GM12878 (cell line): ENCODE data around the gene ERC1. TPM values are rescaled to one million over a fixed set of nuclear protein-coding genes. Genes with fewer than 3 reads are reported as not detected.
A peak's percentile ranks its signal among the peaks of the same experiment; 100 is the strongest.

Experiments used
- ATAC-seq: fragments of 200-7000 bp; cut with Tn5 transposase; 3 replicates; pipeline ENCODE4 v1.9.1; 2020; ENCODE audit warnings: mild to moderate bottlenecking, moderate library complexity
- BruUV-seq: library from RNA; stranded (reverse); fragments of 400-500 nt; replicated peaks from 2 replicates; lab custom pipeline; 2021; lab: Mats Ljungman, UMichigan
- CTCF ChIA-PET: fragments of 300-600 bp; sonication (Branson Sonifier 250); formaldehyde crosslinking; extraction: SDS; loops from one replicate; lab custom pipeline; 2021; ENCODE audit warnings: inconsistent platforms; lab: Yijun Ruan, JAX
- POLR2A ChIA-PET: fragments of 350-600 bp; formaldehyde crosslinking; extraction: SDS; loops from one replicate; lab custom pipeline; 2021; ENCODE audit warnings: inconsistent platforms; lab: Charles Lee
- RAD21 ChIA-PET: fragments of 300-600 bp; sonication (Branson Sonifier 250); formaldehyde crosslinking; loops from one replicate; lab custom pipeline; 2023; ENCODE audit warnings: antibody characterized with exemption; ENCODE audit not compliant: unreplicated experiment; lab: Charles Lee
- SMC1A ChIA-PET: fragments of 300-600 bp; sonication (Branson Sonifier 250); formaldehyde crosslinking; loops from one replicate; lab custom pipeline; 2023; ENCODE audit not compliant: unreplicated experiment, uncharacterized antibody; lab: Charles Lee
- DNase-seq: peaks from one replicate; pipeline ENCODE4 v3.0.0-alpha.2; 2011; ENCODE audit warnings: low read depth, low spot score
- FAIRE-seq: peaks from 3 replicates; lab custom pipeline; 2011; peaks lifted over from hg19 to GRCh38; lab: Jason Lieb, UNC
- H2AFZ ChIP-seq: 2 replicates; pipeline ENCODE4 v1.6.0; 2011; ENCODE audit warnings: low read depth, low read length, control low read depth; ENCODE audit not compliant: control insufficient read depth
- H3K27ac ChIP-seq: 2 replicates; pipeline ENCODE4 v1.5.1; 2011; ENCODE audit warnings: control low read depth; ENCODE audit not compliant: control insufficient read depth, insufficient read depth
- H3K27me3 ChIP-seq, 2 experiments: replicated peaks in 1 of 2; 2 replicates each; pipeline versions ENCODE4 v1.6.0 to v1.6.1; 2011; ENCODE audit warnings: low read length in 1 of 2; ENCODE audit not compliant: control insufficient read depth in 2 of 2, insufficient read depth in 2 of 2
- H3K36me3 ChIP-seq, 2 experiments: 2 replicates each; pipeline ENCODE4 v1.5.1; 2011; ENCODE audit warnings: low read length in 1 of 2; ENCODE audit not compliant: control insufficient read depth in 2 of 2, insufficient read depth in 2 of 2
- H3K4me1 ChIP-seq: 2 replicates; pipeline ENCODE4 v1.6.1; 2011; ENCODE audit warnings: mild to moderate bottlenecking, low read length, moderate library complexity, mixed read lengths; ENCODE audit not compliant: control insufficient read depth, insufficient read depth
- H3K4me2 ChIP-seq: 2 replicates; pipeline ENCODE4 v1.6.0; 2011; ENCODE audit warnings: control low read depth; ENCODE audit not compliant: control insufficient read depth, insufficient read depth
- H3K4me3 ChIP-seq: fragments of 200-600 bp; sonication (generic); 2 replicates; pipeline ENCODE4 v1.5.1; 2016
- H3K79me2 ChIP-seq: 2 replicates; pipeline ENCODE4 v1.6.0; 2011; ENCODE audit warnings: low read length; ENCODE audit not compliant: control insufficient read depth, insufficient read depth
- H3K9ac ChIP-seq: 2 replicates; pipeline ENCODE4 v1.8.0; 2011; ENCODE audit warnings: low read length, control low read depth, mixed read lengths; ENCODE audit not compliant: control insufficient read depth, insufficient read depth
- H3K9me3 ChIP-seq: replicated peaks from 3 replicates; pipeline ENCODE4 v1.5.1; 2011; ENCODE audit warnings: mild to moderate bottlenecking, low read length; ENCODE audit not compliant: control insufficient read depth, insufficient read depth
- H4K20me1 ChIP-seq: 2 replicates; pipeline ENCODE4 v1.6.0; 2011; ENCODE audit not compliant: control insufficient read depth, insufficient read depth
- ASH2L ChIP-seq: fragments of 300-600, 200-600 bp; sonication (generic); IDR thresholded peaks from 2 replicates; pipeline ENCODE4 v1.6.1; 2017; ENCODE audit warnings: low read depth, mild to moderate bottlenecking, borderline replicate concordance
- BCL11A ChIP-seq: IDR thresholded peaks from 2 replicates; pipeline ENCODE4 v1.6.1; 2011; ENCODE audit warnings: low read depth, low read length
- BRCA1 ChIP-seq: IDR thresholded peaks from 2 replicates; pipeline ENCODE4 v1.6.1; 2011; ENCODE audit warnings: low read depth, low read length, improper control_type of control experiment
- CUX1 ChIP-seq: IDR thresholded peaks from 2 replicates; pipeline ENCODE4 v1.6.1; 2012; ENCODE audit warnings: improper control_type of control experiment, low read depth, low read length; ENCODE audit not compliant: insufficient replicate concordance
- EGR1 ChIP-seq, 2 experiments: IDR thresholded peaks; 1 replicate in 1 of 2; 2 replicates in 1 of 2; pipeline ENCODE4 v1.6.1; 2011 to 2012; ENCODE audit warnings: low read depth in 2 of 2, low read length in 2 of 2, borderline replicate concordance in 1 of 2, mild to moderate bottlenecking in 1 of 2, moderate library complexity in 1 of 2
- EP300 ChIP-seq, 2 experiments: fragments of 150-350 bp in 1 of 2; IDR thresholded peaks; 2 replicates each; pipeline ENCODE4 v1.6.1; 2011 to 2012; ENCODE audit warnings: low read depth in 2 of 2, low read length in 2 of 2, borderline replicate concordance in 1 of 2, improper control_type of control experiment in 1 of 2, inconsistent platforms in 1 of 2; ENCODE audit not compliant: control insufficient read depth in 1 of 2
- PRDM15 ChIP-seq: fragments of 450-650 bp; formaldehyde crosslinking; IDR thresholded peaks from 2 replicates; pipeline ENCODE4 v1.4.0; 2020; ENCODE audit warnings: mild to moderate bottlenecking, moderate library complexity
- TBL1XR1 ChIP-seq: IDR thresholded peaks from 2 replicates; pipeline ENCODE4 v1.6.1; 2012; ENCODE audit warnings: low read depth, low read length, improper control_type of control experiment
- TCF12 ChIP-seq: IDR thresholded peaks from 2 replicates; pipeline ENCODE4 v1.6.1; 2011; ENCODE audit warnings: low read depth, mild to moderate bottlenecking, low read length
- WGBS: methylation state at CpG from one replicate; pipeline ENCODE4 v1.1.6; 2016; ENCODE audit warnings: low lambda C conversion rate; ENCODE audit not compliant: insufficient replicate concordance, insufficient coverage; ENCODE audit errors: missing lambda C conversion rate; 5-methylcytosine and 5-hydroxymethylcytosine counted together
- in situ Hi-C: fragments of 300-500 bp; cut with MboI; formaldehyde crosslinking; loops from 9 replicates; pipeline ENCODE4 v1.14.3; 2018; ENCODE audit warnings: mixed read lengths
- intact Hi-C: fragments of 100-400 bp; cut with micrococcal nuclease; formaldehyde crosslinking; loops from one replicate; pipeline ENCODE4 v1.14.2; 2022; ENCODE audit not compliant: unreplicated experiment
- polyA plus RNA-seq, 11 experiments: library from polyadenylated mRNA; depleted of rRNA in 4 of 11; unstranded in 6 of 11; stranded (reverse) in 5 of 11; fragments of >200 nt; fragmentation: Nextera tagmentation in 4 of 11; fragmentation: Illumina TruSeq in 1 of 11; extraction: Ambion mirVana in 4 of 11; extraction: Trizol in 1 of 11; gene quantifications; 1 replicate in 1 of 11; 2 replicates in 10 of 11; pipeline versions ENCODE4 v1.2.1 to v1.2.3, GENCODE V29; 2011 to 2016; ENCODE audit warnings: inconsistent platforms in 2 of 11, missing spikeins in 2 of 11, low read depth in 1 of 11
- total RNA-seq, 4 experiments: library from RNA; depleted of rRNA in 3 of 4; stranded (reverse); fragments of >200 nt in 3 of 4; fragmentation: Illumina TruSeq in 1 of 4; extraction: Trizol in 1 of 4; gene quantifications; 2 replicates each; pipeline versions ENCODE4 v1.2.1 to v1.2.3, GENCODE V29; 2013 to 2021
- TF ChIP-seq, protein P1 (sequence below): fragments of 450-650 bp; IDR thresholded peaks from 2 replicates; pipeline ENCODE4 v1.6.1; 2016; ENCODE audit warnings: mild to moderate bottlenecking

Gene ERC1
- total and polyA plus RNA-seq, 10 of the 15 experiments (the other 5 are each of a cell fraction or from before 2014, with no cell fraction given): 0.75 to 8.0 (median 5.0) TPM

DNA sequence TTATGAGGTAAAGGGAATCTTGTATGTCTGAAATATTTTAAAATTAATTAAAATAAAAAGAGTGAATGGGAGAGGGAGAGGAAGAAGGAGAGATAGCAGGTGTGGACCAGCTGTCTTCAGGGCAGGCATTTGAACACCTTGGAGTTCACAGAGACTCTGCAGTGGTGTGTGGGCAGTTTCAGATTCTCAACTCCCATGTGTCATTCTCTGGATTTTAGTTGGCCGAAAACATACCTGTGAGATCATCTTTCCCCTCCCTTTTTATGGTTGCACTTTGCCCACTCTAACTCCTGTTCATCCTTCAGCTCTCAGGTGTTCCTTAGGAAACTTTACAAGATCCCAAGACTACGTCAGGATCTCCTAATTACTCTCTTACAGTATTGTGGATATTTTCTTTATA, 108.1 kb downstream of the ERC1 start:
- WGBS: 18% methylated on average over 2 of the region's 2 CpGs
- no peak for TF ChIP-seq PRDM15 (CRISPR knock-in tag)
- TF ChIP-seq EGR1 (IDR thresholded peaks at IDR 0.05; ENCODE audit: borderline replicate concordance in 1 of 2, low read depth in 2 of 2, low read length in 2 of 2): 0 out of 3 replicates have a peak, but pooled peaks of 1 of the 2 experiments have one; percentile 29
- TF ChIP-seq CUX1: no peak
- TF ChIP-seq BRCA1: no peak
- peak; percentile 44 to 73; a peak in 3 of 4 replicates for TF ChIP-seq EP300 (IDR thresholded peaks at IDR 0.05; ENCODE audit: borderline replicate concordance in 1 of 2, control insufficient read depth in 1 of 2, low read depth in 2 of 2, low read length in 2 of 2)
- TF ChIP-seq, protein P1, sequence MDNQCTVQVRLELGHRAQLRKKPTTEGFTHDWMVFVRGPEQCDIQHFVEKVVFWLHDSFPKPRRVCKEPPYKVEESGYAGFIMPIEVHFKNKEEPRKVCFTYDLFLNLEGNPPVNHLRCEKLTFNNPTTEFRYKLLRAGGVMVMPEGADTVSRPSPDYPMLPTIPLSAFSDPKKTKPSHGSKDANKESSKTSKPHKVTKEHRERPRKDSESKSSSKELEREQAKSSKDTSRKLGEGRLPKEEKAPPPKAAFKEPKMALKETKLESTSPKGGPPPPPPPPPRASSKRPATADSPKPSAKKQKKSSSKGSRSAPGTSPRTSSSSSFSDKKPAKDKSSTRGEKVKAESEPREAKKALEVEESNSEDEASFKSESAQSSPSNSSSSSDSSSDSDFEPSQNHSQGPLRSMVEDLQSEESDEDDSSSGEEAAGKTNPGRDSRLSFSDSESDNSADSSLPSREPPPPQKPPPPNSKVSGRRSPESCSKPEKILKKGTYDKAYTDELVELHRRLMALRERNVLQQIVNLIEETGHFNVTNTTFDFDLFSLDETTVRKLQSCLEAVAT: no peak
- no peak for TF ChIP-seq ASH2L
- TF ChIP-seq TBL1XR1: no peak
- TF ChIP-seq TCF12: peak; percentile 95
- peak; percentile 72; the same call in 1 of the 2 replicates for TF ChIP-seq BCL11A

More for the DNA sequence above, 108.1 kb downstream of the ERC1 start:
- SMC1A ChIA-PET: interaction anchor here (0.9 to 1.7 kb wide), 5 partner anchors 9 to 692 kb away, joined by 3 to 6 read pairs (median 3); no protein-coding TSS in a partner anchor
- Histone ChIP-seq H3K9ac (no peak overlapping the region), H4K20me1 (no peaks in the 10 kb centered on the region), H3K4me1 (peaks cover 27% of the 10 kb centered on the region), H3K9me3 (no peaks in the 10 kb centered on the region), H3K79me2 (no peaks in the 10 kb centered on the region), H2AFZ (no peak overlapping the region), H3K4me3 (no peak overlapping the region), H3K4me2 (peak overlapping the region; percentile 81), H3K27ac (peak overlapping the region; percentile 68), H3K27me3 (no peaks in the 10 kb centered on the region), H3K36me3 (no peaks in the 10 kb centered on the region)
- no peak for FAIRE-seq
- POLR2A ChIA-PET: no interaction called here
- in situ Hi-C loops (loop anchor here (5.0 kb wide), 1 partner anchor 532 kb away; no protein-coding TSS in a partner anchor), intact Hi-C loops (no loop called here)
- DNase-seq: peak; percentile 53
- RAD21 ChIA-PET: interaction anchor here (1.1 to 3.3 kb wide), 3 partner anchors 10 to 32 kb away, joined by 3 to 23 read pairs (median 9); no protein-coding TSS in a partner anchor
- no TSS peak for BruUV-seq
- CTCF ChIA-PET: interaction anchor here (8.5 kb wide), 1 partner anchor 19 kb away, joined by 61 read pairs; no protein-coding TSS in a partner anchor
- ATAC-seq: peak; percentile 86
